Mononuclear cell (primary cell): Measurements from ENCODE around the gene LFNG. TPM values are rescaled to one million over a fixed set of nuclear protein-coding genes. Genes with fewer than 3 reads are reported as not detected.

Source experiments
- H3K27me3 ChIP-seq: 2 replicates; pipeline ENCODE4 v1.6.0; 2011; ENCODE audit warnings: low read length, control low read depth; ENCODE audit not compliant: insufficient read depth
- H3K4me1 ChIP-seq: 2 replicates; pipeline ENCODE4 v1.5.1; 2011; ENCODE audit warnings: mild to moderate bottlenecking, low read length, control low read depth; ENCODE audit not compliant: insufficient read depth
- H3K4me3 ChIP-seq: 2 replicates; pipeline ENCODE4 v1.5.1; 2011; ENCODE audit warnings: mild to moderate bottlenecking, low read length, moderate library complexity
- H3K9me3 ChIP-seq: 2 replicates; pipeline ENCODE4 v1.5.1; 2011; ENCODE audit warnings: low read depth, mild to moderate bottlenecking, control low read depth, low read length
- total RNA-seq: library from RNA; depleted of rRNA; stranded (reverse); fragments of >200 nt; gene quantifications from one replicate; pipeline ENCODE4 v1.2.3, GENCODE V29; 2012

LFNG gene
- total RNA-seq, 1 donor = 101 TPM

- H3K4me1 ChIP-seq = no peaks in the 10 kb centered on the region
- H3K9me3 ChIP-seq = no peaks in the 10 kb centered on the region
- H3K27me3 ChIP-seq = peaks cover 2% of the 10 kb centered on the region
- H3K4me3 ChIP-seq = no peak overlapping the region
Observed at GRCh38 chr7:2495418-2496299, 23.9 kb upstream of the LFNG start.

GRCh38 chr7:2496375-2496774 is 23.2 kb upstream of the LFNG start:
- peaks cover 2% of the 10 kb centered on the region for H3K27me3 ChIP-seq

GRCh38 chr7:2497065-2497464 is 22.5 kb upstream of the LFNG start:
- no peak overlapping the region for H3K4me3 ChIP-seq
- H3K9me3 ChIP-seq = no peaks in the 10 kb centered on the region
- peaks cover 2% of the 10 kb centered on the region for H3K27me3 ChIP-seq
- H3K4me1 ChIP-seq = no peaks in the 10 kb centered on the region

More at GRCh38 chr7:2496375-2496774, 23.2 kb upstream of the LFNG start:
- Histone ChIP-seq H3K9me3 (no peaks in the 10 kb centered on the region), H3K4me3 (no peak overlapping the region), H3K4me1 (no peaks in the 10 kb centered on the region)

- peaks cover 2% of the 10 kb centered on the region for H3K27me3 ChIP-seq
- no peaks in the 10 kb centered on the region for H3K4me1 ChIP-seq
- H3K9me3 ChIP-seq = no peaks in the 10 kb centered on the region
- no peak overlapping the region for H3K4me3 ChIP-seq
Observed at GRCh38 chr7:2497500-2498336, 21.9 kb upstream of the LFNG start.

- Histone ChIP-seq H3K27me3 (peaks cover 2% of the 10 kb centered on the region), H3K4me3 (no peak overlapping the region), H3K9me3 (no peaks in the 10 kb centered on the region), H3K4me1 (no peaks in the 10 kb centered on the region)
Observed at GRCh38 chr7:2498708-2499107, 20.9 kb upstream of the LFNG start.

GRCh38 chr7:2499181-2499580 is 20.4 kb upstream of the LFNG start:
- no peaks in the 10 kb centered on the region for H3K9me3 ChIP-seq
- no peaks in the 10 kb centered on the region for H3K4me1 ChIP-seq
- peaks cover 2% of the 10 kb centered on the region for H3K27me3 ChIP-seq
- no peak overlapping the region for H3K4me3 ChIP-seq

- Histone ChIP-seq H3K9me3 (no peaks in the 10 kb centered on the region), H3K4me3 (no peak overlapping the region), H3K27me3 (peaks cover 2% of the 10 kb centered on the region), H3K4me1 (no peaks in the 10 kb centered on the region)
Observed at GRCh38 chr7:2499719-2500430, 19.7 kb upstream of the LFNG start.

- Histone ChIP-seq H3K4me1 (no peaks in the 10 kb centered on the region), H3K9me3 (no peaks in the 10 kb centered on the region), H3K27me3 (peaks cover 2% of the 10 kb centered on the region), H3K4me3 (no peak overlapping the region)
Observed at GRCh38 chr7:2500701-2501100, 18.9 kb upstream of the LFNG start.

GRCh38 chr7:2501947-2502646 is 17.5 kb upstream of the LFNG start:
- H3K4me3 ChIP-seq = no peak overlapping the region
- H3K9me3 ChIP-seq = no peaks in the 10 kb centered on the region
- H3K4me1 ChIP-seq = no peaks in the 10 kb centered on the region
- H3K27me3 ChIP-seq = peaks cover 2% of the 10 kb centered on the region

GRCh38 chr7:2502647-2502966 is 17.0 kb upstream of the LFNG start:
- Histone ChIP-seq H3K9me3 (no peaks in the 10 kb centered on the region), H3K4me1 (peaks cover 4% of the 10 kb centered on the region), H3K4me3 (no peak overlapping the region), H3K27me3 (peaks cover under 1% of the 10 kb centered on the region)

- peaks cover 11% of the 10 kb centered on the region for H3K4me1 ChIP-seq
Observed at GRCh38 chr7:2503056-2503941, 16.3 kb upstream of the LFNG start.

GRCh38 chr7:2504128-2504888 is 15.3 kb upstream of the LFNG start:
- no peak overlapping the region for H3K4me3 ChIP-seq
- H3K9me3 ChIP-seq = no peaks in the 10 kb centered on the region
- peaks cover 21% of the 10 kb centered on the region for H3K4me1 ChIP-seq
- H3K27me3 ChIP-seq = no peaks in the 10 kb centered on the region

More at GRCh38 chr7:2503056-2503941, 16.3 kb upstream of the LFNG start:
- Histone ChIP-seq H3K4me3 (no peak overlapping the region), H3K27me3 (no peaks in the 10 kb centered on the region), H3K9me3 (no peaks in the 10 kb centered on the region)

GRCh38 chr7:2504889-2505375 is 14.6 kb upstream of the LFNG start:
- Histone ChIP-seq H3K4me3 (no peak overlapping the region), H3K27me3 (no peaks in the 10 kb centered on the region), H3K4me1 (peaks cover 27% of the 10 kb centered on the region), H3K9me3 (no peaks in the 10 kb centered on the region)
